Trophoblast cell (in vitro differentiated cells and primary cell): ENCODE data around the gene SERPINA1.
A peak's percentile ranks its signal among the peaks of the same experiment; 100 is the strongest.
"Not testable (repeated sequence)": the region's sequence is repeated elsewhere in the genome, so short reads cannot be mapped to it uniquely, and the experiment has no call there.

ENCODE experiments used
- DNase-seq, 2 donors: peaks; one replicate each; pipeline ENCODE4 v3.0.0-alpha.2; 2016
- H2AFZ ChIP-seq: 2 replicates; pipeline ENCODE4 v1.6.1; 2013; ENCODE audit warnings: low read length, moderate library complexity, mild to moderate bottlenecking; ENCODE audit not compliant: insufficient read depth, poor library complexity
- H2AK5ac ChIP-seq: 2 replicates; pipeline ENCODE4 v1.6.1; 2013; ENCODE audit warnings: mild to moderate bottlenecking, low read length
- H2BK120ac ChIP-seq: 2 replicates; pipeline ENCODE4 v1.6.1; 2013; ENCODE audit warnings: low read length, mild to moderate bottlenecking, moderate library complexity; ENCODE audit not compliant: insufficient read depth, poor library complexity
- H2BK12ac ChIP-seq: 2 replicates; pipeline ENCODE4 v1.6.1; 2013; ENCODE audit warnings: mild to moderate bottlenecking, low read length, moderate library complexity
- H2BK5ac ChIP-seq: 2 replicates; pipeline ENCODE4 v1.6.1; 2013; ENCODE audit warnings: low read length, low read depth, moderate library complexity, mild to moderate bottlenecking; ENCODE audit not compliant: poor library complexity
- H3K14ac ChIP-seq: 2 replicates; pipeline ENCODE4 v1.6.1; 2013; ENCODE audit warnings: mild to moderate bottlenecking, low read length
- H3K18ac ChIP-seq: 2 replicates; pipeline ENCODE4 v1.6.1; 2013; ENCODE audit warnings: mild to moderate bottlenecking, low read length
- H3K23ac ChIP-seq: 2 replicates; pipeline ENCODE4 v1.6.1; 2013; ENCODE audit warnings: low read length
- H3K27ac ChIP-seq: 2 replicates; pipeline ENCODE4 v1.5.1; 2013; ENCODE audit warnings: low read depth, mild to moderate bottlenecking, inconsistent platforms, low read length, moderate library complexity
- H3K27me3 ChIP-seq: 2 replicates; pipeline ENCODE4 v1.6.1; 2013; ENCODE audit warnings: inconsistent platforms, mild to moderate bottlenecking, low read length, moderate library complexity; ENCODE audit not compliant: insufficient read depth
- H3K36me3 ChIP-seq, 2 experiments: 1 replicate in 1 of 2; 2 replicates in 1 of 2; pipeline ENCODE4 v1.6.1; 2013; ENCODE audit warnings: low read length in 2 of 2, mild to moderate bottlenecking in 2 of 2, moderate library complexity in 1 of 2; ENCODE audit not compliant: insufficient read depth in 2 of 2, control insufficient read depth in 1 of 2
- H3K4ac ChIP-seq: 2 replicates; pipeline ENCODE4 v1.6.1; 2013; ENCODE audit warnings: low read depth, mild to moderate bottlenecking, low read length, moderate library complexity
- H3K4me1 ChIP-seq, 2 experiments: 1 replicate in 1 of 2; 2 replicates in 1 of 2; pipeline ENCODE4 v1.6.1; 2013; ENCODE audit warnings: low read length in 2 of 2, mild to moderate bottlenecking in 2 of 2, moderate library complexity in 1 of 2; ENCODE audit not compliant: insufficient read depth in 2 of 2, control insufficient read depth in 1 of 2
- H3K4me2 ChIP-seq: 2 replicates; pipeline ENCODE4 v1.6.1; 2013; ENCODE audit warnings: inconsistent platforms, mild to moderate bottlenecking, low read length, moderate library complexity
- H3K4me3 ChIP-seq: 2 replicates; pipeline ENCODE4 v1.5.1; 2013; ENCODE audit warnings: mild to moderate bottlenecking, low read depth, low read length, inconsistent platforms
- H3K79me1 ChIP-seq: one replicate; pipeline ENCODE4 v1.6.1; 2013; ENCODE audit warnings: low read length
- H3K79me2 ChIP-seq: 2 replicates; pipeline ENCODE4 v1.6.1; 2013; ENCODE audit warnings: low read length, mild to moderate bottlenecking; ENCODE audit not compliant: control insufficient read depth, insufficient read depth, poor library complexity
- H3K9ac ChIP-seq: 2 replicates; pipeline ENCODE4 v1.6.1; 2013; ENCODE audit warnings: mild to moderate bottlenecking, low read length
- H3K9me3 ChIP-seq: 2 replicates; pipeline ENCODE4 v1.6.1; 2013; ENCODE audit warnings: low read depth, mild to moderate bottlenecking, control low read depth, inconsistent platforms, low read length; ENCODE audit not compliant: insufficient read depth
- H4K12ac ChIP-seq: 2 replicates; pipeline ENCODE4 v1.6.1; 2013; ENCODE audit warnings: low read depth, mild to moderate bottlenecking, low read length, moderate library complexity
- H4K8ac ChIP-seq: 2 replicates; pipeline ENCODE4 v1.6.1; 2013; ENCODE audit warnings: low read depth, mild to moderate bottlenecking, low read length, moderate library complexity
- H4K91ac ChIP-seq: one replicate; pipeline ENCODE4 v1.6.1; 2013; ENCODE audit warnings: low read depth, mild to moderate bottlenecking, low read length, moderate library complexity
- WGBS: extraction: QIAGEN DNeasy Blood & Tissue Kit; methylation state at CpG from one replicate; pipeline ENCODE4 v1.1.7; 2013; ENCODE audit warnings: missing lambda C conversion rate; ENCODE audit not compliant: insufficient read length, insufficient coverage; ENCODE audit errors: extremely low coverage; 5-methylcytosine and 5-hydroxymethylcytosine counted together

The SERPINA1 gene

DNA sequence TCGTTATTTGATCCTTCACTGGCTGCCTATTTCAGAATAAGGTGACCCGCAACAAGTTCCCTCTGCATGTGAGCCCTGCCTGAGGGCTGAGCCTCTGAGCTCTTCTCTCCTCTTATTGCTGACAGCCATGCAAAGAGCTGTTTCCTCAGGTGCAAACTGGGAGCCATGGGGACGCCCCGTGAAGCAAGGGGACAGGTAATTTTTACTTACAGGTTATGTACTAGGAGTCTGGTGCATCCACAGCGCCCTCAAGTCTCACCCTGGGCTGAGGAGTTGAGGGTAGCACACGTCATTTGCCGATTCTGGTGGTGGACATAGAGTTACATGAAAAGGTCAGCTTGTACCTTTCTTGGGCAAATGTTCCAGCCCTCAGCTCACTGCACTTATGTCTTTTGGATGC is 39.1 kb downstream of the SERPINA1 start:
- Histone ChIP-seq H3K4ac (no peak overlapping the region), H3K36me3 (no peaks in the 10 kb centered on the region), H3K18ac (no peak overlapping the region), H3K4me3 (no peak overlapping the region), H2BK12ac (no peak overlapping the region), H3K27me3 (no peaks in the 10 kb centered on the region), H4K91ac (no peak overlapping the region), H3K27ac (no peak overlapping the region), H3K9me3 (no peaks in the 10 kb centered on the region), H4K12ac (no peak overlapping the region), H3K79me2 (no peaks in the 10 kb centered on the region), H3K9ac (peak overlapping the region; percentile 12), H3K4me1 (peaks cover 0 to 2% of the 10 kb centered on the region in 2 experiments), H3K14ac (no peak overlapping the region), H2AFZ (no peak overlapping the region), H4K8ac (no peak overlapping the region), H3K23ac (no peak overlapping the region), H3K4me2 (no peak overlapping the region), H3K79me1 (no peaks in the 10 kb centered on the region), H2BK5ac (no peak overlapping the region), H2BK120ac (no peak overlapping the region), H2AK5ac (no peak overlapping the region)
- no CpG with 5 or more reads among the region's 7 CpGs for WGBS
- DNase-seq = no peak

DNA sequence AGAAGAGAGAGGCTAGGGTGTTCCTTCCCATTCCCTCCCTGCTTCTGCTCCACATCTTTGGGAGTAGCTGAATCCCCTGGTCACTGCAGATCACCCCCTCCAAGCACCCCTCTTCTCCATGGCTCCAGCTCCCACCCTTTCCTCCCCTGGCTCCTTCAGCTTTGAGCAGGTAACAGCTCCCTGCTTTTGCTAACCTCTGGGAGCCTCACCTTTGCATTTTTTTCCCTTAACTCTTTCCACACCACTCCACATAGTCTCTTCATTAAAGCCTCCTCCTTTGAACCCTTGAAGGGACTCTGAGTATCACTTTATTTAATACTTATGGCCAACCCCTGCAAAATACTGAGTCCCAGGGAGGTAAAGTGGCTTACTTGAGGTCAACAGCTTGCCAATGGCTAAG is 39.6 kb downstream of the SERPINA1 start:
- Histone ChIP-seq H3K4me1 (peaks cover 0 to 2% of the 10 kb centered on the region in 2 experiments), H3K79me1 (no peaks in the 10 kb centered on the region), H3K27ac (no peak overlapping the region), H4K12ac (no peak overlapping the region), H3K9ac (no peak overlapping the region), H3K27me3 (no peaks in the 10 kb centered on the region), H3K4me2 (no peak overlapping the region), H2BK5ac (no peak overlapping the region), H4K8ac (no peak overlapping the region), H3K4me3 (no peak overlapping the region), H3K23ac (no peak overlapping the region), H2BK12ac (no peak overlapping the region), H3K36me3 (no peaks in the 10 kb centered on the region), H3K79me2 (no peaks in the 10 kb centered on the region), H3K4ac (no peak overlapping the region), H2BK120ac (no peak overlapping the region), H2AFZ (no peak overlapping the region), H3K14ac (no peak overlapping the region), H4K91ac (no peak overlapping the region), H3K18ac (no peak overlapping the region), H3K9me3 (no peaks in the 10 kb centered on the region), H2AK5ac (no peak overlapping the region)
- no peak for DNase-seq

DNA sequence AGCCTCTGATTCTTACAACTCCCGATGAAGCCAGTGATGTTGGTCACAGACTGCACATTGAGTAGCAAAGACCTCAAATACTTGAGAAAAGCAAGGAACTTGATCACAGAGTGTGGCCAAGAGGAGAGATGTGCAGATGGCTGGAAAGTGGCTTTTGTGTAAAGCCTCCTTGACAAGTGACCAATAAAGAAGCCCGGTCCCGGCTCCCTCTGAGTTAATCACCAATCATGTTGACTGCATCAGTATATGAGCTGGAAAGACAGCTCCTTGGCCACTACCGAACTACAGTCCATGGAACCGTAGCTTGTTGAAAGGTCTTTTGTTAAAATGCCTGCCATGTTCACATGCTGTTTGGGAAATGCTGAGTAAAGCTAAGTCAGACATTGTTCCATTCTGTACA is 41.6 kb downstream of the SERPINA1 start:
- H2AK5ac ChIP-seq = no peak overlapping the region
- no peak overlapping the region for H3K4me3 ChIP-seq
- no peak overlapping the region for H2BK5ac ChIP-seq
- no peak overlapping the region for H3K4ac ChIP-seq
- no peak overlapping the region for H3K4me2 ChIP-seq
- no peak for DNase-seq
- no peak overlapping the region for H3K14ac ChIP-seq
- H2BK12ac ChIP-seq = no peak overlapping the region
- no peak overlapping the region for H4K8ac ChIP-seq
- H4K12ac ChIP-seq = no peak overlapping the region
- no peaks in the 10 kb centered on the region for H3K36me3 ChIP-seq
- H3K27me3 ChIP-seq = no peaks in the 10 kb centered on the region
- H3K18ac ChIP-seq = no peak overlapping the region
- H3K4me1 ChIP-seq = peaks cover 0 to 2% of the 10 kb centered on the region in 2 experiments
- H3K9ac ChIP-seq = no peak overlapping the region
- no peaks in the 10 kb centered on the region for H3K79me2 ChIP-seq
- H3K79me1 ChIP-seq = no peaks in the 10 kb centered on the region
- H2AFZ ChIP-seq = no peak overlapping the region
- no peak overlapping the region for H4K91ac ChIP-seq
- no peak overlapping the region for H3K27ac ChIP-seq
- no peak overlapping the region for H2BK120ac ChIP-seq
- H3K9me3 ChIP-seq = no peaks in the 10 kb centered on the region
- WGBS = no CpG with 5 or more reads among the region's 5 CpGs
- H3K23ac ChIP-seq = no peak overlapping the region

DNA sequence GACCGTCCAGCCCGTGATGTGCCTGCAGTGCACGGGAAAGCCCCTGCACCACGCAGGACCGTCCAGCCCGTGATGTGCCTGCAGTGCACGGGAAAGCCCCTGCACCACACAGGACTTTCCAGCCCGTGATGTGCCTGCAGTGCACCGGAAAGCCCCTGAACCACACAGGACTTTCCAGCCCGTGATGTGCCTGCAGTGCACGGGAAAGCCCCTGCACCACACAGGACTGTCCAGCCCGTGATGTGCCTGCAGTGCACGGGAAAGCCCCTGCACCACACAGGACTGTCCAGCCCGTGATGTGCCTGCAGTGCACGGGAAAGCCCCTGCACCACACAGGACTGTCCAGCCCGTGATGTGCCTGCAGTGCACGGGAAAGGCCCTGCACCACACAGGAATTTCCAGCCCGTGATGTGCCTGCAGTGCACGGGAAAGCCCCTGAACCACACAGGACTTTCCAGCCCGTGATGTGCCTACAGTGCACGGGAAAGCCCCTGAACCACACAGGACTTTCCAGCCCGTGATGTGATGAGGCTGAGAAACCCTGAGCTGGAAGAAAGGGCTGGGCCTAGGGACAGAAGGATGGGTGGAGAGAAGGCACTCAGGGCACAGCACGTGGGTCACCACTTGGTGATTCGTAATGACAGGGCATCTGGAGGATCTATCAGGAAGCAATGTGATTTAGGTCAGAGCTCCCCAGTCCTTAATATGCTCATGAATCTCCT is 42.2 kb downstream of the SERPINA1 start:
- H2BK120ac ChIP-seq, H4K91ac ChIP-seq, H3K4me1 ChIP-seq, H3K9ac ChIP-seq, H3K18ac ChIP-seq, H3K23ac ChIP-seq, H3K27ac ChIP-seq, H3K79me2 ChIP-seq, H2BK12ac ChIP-seq, H3K36me3 ChIP-seq, H3K79me1 ChIP-seq, H4K8ac ChIP-seq, H3K14ac ChIP-seq, H2AK5ac ChIP-seq, H3K27me3 ChIP-seq, H4K12ac ChIP-seq, H2AFZ ChIP-seq, H3K9me3 ChIP-seq, H3K4me3 ChIP-seq, H2BK5ac ChIP-seq, H3K4ac ChIP-seq, H3K4me2 ChIP-seq: not testable (repeated sequence)
- DNase-seq = peak; percentile 21 to 27
- WGBS = no CpG with 5 or more reads among the region's 24 CpGs
